Hepatocyte (in vitro differentiated cells): ENCODE results near the gene MTR.

Source experiments
- CTCF ChIP-seq: fragments of 200-600 bp; sonication (generic); IDR thresholded peaks from 2 replicates; pipeline ENCODE4 v1.5.1; 2016; ENCODE audit warnings: antibody characterized with exemption, mild to moderate bottlenecking; ENCODE audit not compliant: poor library complexity
- EZH2 ChIP-seq: fragments of 200-600 bp; sonication (generic); IDR thresholded peaks from 2 replicates; pipeline ENCODE4 v1.6.1; 2016; ENCODE audit warnings: antibody characterized with exemption, mild to moderate bottlenecking, borderline replicate concordance
- EZH2phosphoT487 ChIP-seq: fragments of 200-600 bp; sonication (generic); IDR thresholded peaks from one replicate; pipeline ENCODE4 v1.6.1; 2018; ENCODE audit warnings: antibody characterized with exemption, mild to moderate bottlenecking, low read depth, moderate library complexity; ENCODE audit not compliant: unreplicated experiment, severe bottlenecking

GRCh38 chr1:236774926-236775325 is 20.2 kb upstream of the MTR start:
- TF ChIP-seq EZH2 (no peak), EZH2phosphoT487 (no peak), CTCF (peak; percentile 42)
